AG04450 (cell line): Measurements from ENCODE around the gene PRTG. TPM values are rescaled to one million over a fixed set of nuclear protein-coding genes. Genes with fewer than 3 reads are reported as not detected.
"Not testable (repeated sequence)": the region's sequence is repeated elsewhere in the genome, so short reads cannot be mapped to it uniquely, and the experiment has no call there.

ENCODE experiments used
- CTCF ChIA-PET: fragments of 300-600, 350-600 bp; formaldehyde crosslinking; extraction: SDS; loops from one replicate; lab custom pipeline; 2022; ENCODE audit warnings: antibody characterized with exemption, inconsistent platforms; lab: Charles Lee
- POLR2A ChIA-PET: fragments of 350-600 bp; formaldehyde crosslinking; extraction: SDS; loops from one replicate; lab custom pipeline; 2021; ENCODE audit warnings: antibody characterized with exemption, inconsistent platforms; lab: Yijun Ruan, JAX
- DNase-seq: peaks from one replicate; pipeline ENCODE4 v3.0.0-alpha.2; 2011; ENCODE audit warnings: low read depth, low spot score
- H3K27ac ChIP-seq: one replicate; pipeline ENCODE4 v1.5.1; 2012; ENCODE audit warnings: low read depth, low read length, control low read depth
- H3K27me3 ChIP-seq: one replicate; pipeline ENCODE4 v1.6.0; 2012; ENCODE audit warnings: low read length; ENCODE audit not compliant: control insufficient read depth, insufficient read depth
- H3K4me3 ChIP-seq: 2 replicates; pipeline ENCODE4 v1.5.1; 2011; ENCODE audit warnings: mild to moderate bottlenecking, low read depth, low read length, control low read depth
- H3K9me3 ChIP-seq: 2 replicates; pipeline ENCODE4 v1.5.1; 2012; ENCODE audit warnings: low read length; ENCODE audit not compliant: control insufficient read depth, insufficient read depth
- CTCF ChIP-seq: IDR thresholded peaks from 2 replicates; pipeline ENCODE4 v1.5.1; 2011; ENCODE audit warnings: low read depth, low read length, control low read depth, inconsistent platforms
- polyA plus RNA-seq: library from polyadenylated mRNA; depleted of rRNA; stranded (reverse); fragments of >200 nt; gene quantifications from 2 replicates; pipeline ENCODE4 v1.2.3, GENCODE V29; 2011

Gene PRTG
- polyA plus RNA-seq, 1 experiment: 1.2 TPM

GRCh38 chr15:55786341-55786740, 43.4 kb upstream of the PRTG start:
- Histone ChIP-seq H3K9me3 (no peaks in the 10 kb centered on the region; the same call in 1 of the 2 replicates), H3K27ac (no peak overlapping the region), H3K4me3 (no peak overlapping the region), H3K27me3 (no peaks in the 10 kb centered on the region)
- ChIA-PET POLR2A (no interaction called here), CTCF (interaction anchor here (2.0 kb wide), 1 partner anchor 11 kb away, joined by 6 read pairs; no protein-coding TSS in a partner anchor)
- DNase-seq: no peak
- no peak for TF ChIP-seq CTCF

- DNase-seq, H3K27me3 ChIP-seq, H3K27ac ChIP-seq, POLR2A ChIA-PET, H3K4me3 ChIP-seq, H3K9me3 ChIP-seq: not testable (repeated sequence)
- CTCF ChIA-PET: interaction anchor here (2.0 kb wide), 1 partner anchor 10 kb away, joined by 6 read pairs; no protein-coding TSS in a partner anchor
Observed at GRCh38 chr15:55785593-55785992, 42.6 kb upstream of the PRTG start.

DNA sequence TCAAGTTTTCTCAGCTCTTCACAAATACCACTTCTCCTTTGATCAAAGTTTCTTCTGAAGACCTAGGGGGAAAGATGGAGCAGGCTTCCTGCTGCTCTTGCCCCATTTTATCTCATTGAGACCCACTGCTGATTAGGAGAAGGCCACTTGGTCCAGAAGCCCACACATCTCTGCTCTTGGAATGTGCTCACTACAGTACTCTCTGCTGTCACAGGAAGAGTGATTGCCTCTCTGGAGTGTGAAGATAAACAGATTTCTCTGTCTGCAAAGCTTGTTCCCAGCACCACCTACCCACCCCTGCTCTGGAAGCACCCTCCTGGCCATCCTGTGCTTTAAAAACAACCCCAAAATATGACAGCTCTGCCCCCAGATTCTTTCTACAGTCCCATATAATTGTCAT, 41.3 kb upstream of the PRTG start:
- no peak for TF ChIP-seq CTCF
- CTCF ChIA-PET: interaction anchor here (3.1 kb wide), 1 partner anchor 10 kb away, joined by 19 read pairs; no protein-coding TSS in a partner anchor
- DNase-seq: no peak
- Histone ChIP-seq H3K4me3 (no peak overlapping the region), H3K27me3 (no peaks in the 10 kb centered on the region), H3K9me3 (peaks cover 4% of the 10 kb centered on the region), H3K27ac (no peak overlapping the region)
- POLR2A ChIA-PET: interaction anchor here (0.6 kb wide), 1 partner anchor 42 kb away, joined by 4 read pairs; no protein-coding TSS in a partner anchor

DNA sequence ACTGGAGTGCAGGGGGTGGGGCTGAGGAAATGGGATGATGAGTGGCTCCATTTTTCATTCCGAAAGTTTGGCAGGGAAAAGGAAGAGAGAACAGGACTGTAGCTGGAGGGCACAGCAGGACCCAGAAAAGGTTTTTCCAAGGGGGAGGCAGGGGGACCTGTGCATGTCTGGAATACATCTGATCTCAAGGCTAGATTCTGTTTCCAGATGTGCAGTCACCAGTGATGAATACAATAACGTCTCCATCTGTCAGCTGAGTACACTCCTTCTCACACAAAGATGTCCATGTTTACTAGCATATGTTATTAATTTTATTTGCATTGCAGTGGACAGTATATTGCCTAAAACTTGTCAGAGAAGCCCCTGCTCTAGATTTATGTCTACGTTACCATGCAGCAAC, 39.9 kb upstream of the PRTG start:
- ChIA-PET POLR2A (no interaction called here), CTCF (interaction anchor here (0.5 to 3.1 kb wide), 2 partner anchors 9 to 279 kb away, joined by 4 to 19 read pairs; no protein-coding TSS in a partner anchor)
- H3K4me3 ChIP-seq: no peak overlapping the region
- peaks cover 4% of the 10 kb centered on the region for H3K9me3 ChIP-seq
- no peak for TF ChIP-seq CTCF
- DNase-seq: no peak
- H3K27me3 ChIP-seq: no peaks in the 10 kb centered on the region
- no peak overlapping the region for H3K27ac ChIP-seq

DNA sequence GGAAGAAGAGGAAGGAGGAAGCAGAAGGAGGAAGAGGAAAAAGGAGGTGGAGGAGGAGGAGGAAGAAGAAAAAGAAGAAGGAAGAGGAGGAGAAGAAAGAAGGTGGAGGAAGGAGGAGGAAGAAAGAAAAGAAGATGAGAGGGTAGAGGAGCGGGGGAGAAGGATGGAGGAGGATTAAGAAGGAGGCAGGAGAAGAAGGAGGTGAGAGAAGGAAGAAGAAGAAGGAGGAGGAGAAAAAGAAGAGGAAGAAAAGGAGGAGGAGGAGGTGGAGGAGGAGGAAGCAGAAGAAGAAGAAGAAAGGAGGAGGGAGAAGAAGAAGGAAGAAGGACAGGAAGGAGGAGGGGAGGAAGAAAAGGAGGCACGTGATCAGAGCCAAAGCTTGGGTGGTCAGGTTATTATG, 37.3 kb upstream of the PRTG start:
- no peak for DNase-seq
- no peak overlapping the region for H3K27ac ChIP-seq
- no peak for TF ChIP-seq CTCF
- ChIA-PET POLR2A (interaction anchor here (0.6 kb wide), 1 partner anchor 22 kb away, joined by 3 read pairs; no protein-coding TSS in a partner anchor), CTCF (no interaction called here)
- H3K9me3 ChIP-seq: peaks cover 4% of the 10 kb centered on the region
- H3K27me3 ChIP-seq: peaks cover 12% of the 10 kb centered on the region
- no peak overlapping the region for H3K4me3 ChIP-seq
